Neural crest cell (in vitro differentiated cells): ENCODE measurements around the gene CYB5B. TPM values are rescaled to one million over a fixed set of nuclear protein-coding genes. Genes with fewer than 3 reads are reported as not detected.

ENCODE experiments used
- DNase-seq: peaks from one replicate; pipeline ENCODE4 v3.0.0; 2021; ENCODE audit warnings: low read depth, mixed read lengths, low spot score
- H3K27ac Mint-ChIP-seq: one replicate; pipeline ENCODE4 v1.8.0; 2021; ENCODE audit warnings: mild to moderate bottlenecking, mixed read lengths; ENCODE audit not compliant: unreplicated experiment
- H3K27me3 Mint-ChIP-seq: 2 replicates; pipeline ENCODE4 v1.8.0; 2021; ENCODE audit warnings: low read depth, mild to moderate bottlenecking, mixed read lengths
- H3K36me3 Mint-ChIP-seq: 2 replicates; pipeline ENCODE4 v1.8.0; 2021; ENCODE audit warnings: low read depth, mild to moderate bottlenecking, mixed read lengths
- H3K4me1 Mint-ChIP-seq: 2 replicates; pipeline ENCODE4 v1.8.0; 2021; ENCODE audit warnings: mixed read lengths
- H3K4me3 Mint-ChIP-seq: one replicate; pipeline ENCODE4 v1.8.0; 2021; ENCODE audit warnings: mild to moderate bottlenecking, mixed read lengths
- H3K9me3 Mint-ChIP-seq: 2 replicates; pipeline ENCODE4 v1.8.0; 2021; ENCODE audit warnings: mixed read lengths
- CTCF ChIP-seq: fragments of 200-600 bp; sonication (generic); conservative IDR thresholded peaks from 2 replicates; pipeline ENCODE4 v1.5.0; 2021; ENCODE audit warnings: antibody characterized with exemption, mild to moderate bottlenecking
- total RNA-seq: library from RNA; stranded (reverse); gene quantifications from 2 replicates; pipeline ENCODE4 v1.2.1, GENCODE V29; 2021

The CYB5B gene
- total RNA-seq, 1 donor from 2014 or later, result 209 TPM

- Mint-ChIP-seq H3K36me3 (no peaks in the 10 kb centered on the region), H3K9me3 (no peaks in the 10 kb centered on the region), H3K4me3 (no peak overlapping the region), H3K4me1 (no peaks in the 10 kb centered on the region), H3K27ac (no peak overlapping the region), H3K27me3 (no peaks in the 10 kb centered on the region)
- no peak for DNase-seq
- no peak for TF ChIP-seq CTCF
Measured at GRCh38 chr16:69508033-69508755, 83.8 kb downstream of the CYB5B start.

- no peak overlapping the region for H3K4me3 Mint-ChIP-seq
- no peaks in the 10 kb centered on the region for H3K9me3 Mint-ChIP-seq
Measured at GRCh38 chr16:69509125-69509524, 84.7 kb downstream of the CYB5B start.

GRCh38 chr16:69511651-69512050, 87.2 kb downstream of the CYB5B start:
- no peaks in the 10 kb centered on the region for H3K4me1 Mint-ChIP-seq
- H3K4me3 Mint-ChIP-seq, result no peak overlapping the region
- no peak for TF ChIP-seq CTCF
- DNase-seq, result no peak
- no peaks in the 10 kb centered on the region for H3K36me3 Mint-ChIP-seq
- H3K27ac Mint-ChIP-seq, result no peak overlapping the region
- H3K27me3 Mint-ChIP-seq, result no peaks in the 10 kb centered on the region
- peaks cover 3% of the 10 kb centered on the region for H3K9me3 Mint-ChIP-seq

More at GRCh38 chr16:69509125-69509524, 84.7 kb downstream of the CYB5B start:
- DNase-seq, result no peak
- no peak overlapping the region for H3K27ac Mint-ChIP-seq
- TF ChIP-seq CTCF, result no peak
- no peaks in the 10 kb centered on the region for H3K4me1 Mint-ChIP-seq
- no peaks in the 10 kb centered on the region for H3K36me3 Mint-ChIP-seq
- H3K27me3 Mint-ChIP-seq, result no peaks in the 10 kb centered on the region

GRCh38 chr16:69513180-69513966, 89.0 kb downstream of the CYB5B start:
- no peak for DNase-seq
- H3K27me3 Mint-ChIP-seq, result no peaks in the 10 kb centered on the region
- peaks cover 3% of the 10 kb centered on the region for H3K9me3 Mint-ChIP-seq
- H3K4me1 Mint-ChIP-seq, result no peaks in the 10 kb centered on the region
- H3K4me3 Mint-ChIP-seq, result no peak overlapping the region
- TF ChIP-seq CTCF, result no peak
- no peaks in the 10 kb centered on the region for H3K36me3 Mint-ChIP-seq
- peak overlapping the region; percentile 5 for H3K27ac Mint-ChIP-seq

- no peak for TF ChIP-seq CTCF
Measured at GRCh38 chr16:69514356-69514755, 89.9 kb downstream of the CYB5B start.

More at GRCh38 chr16:69514356-69514755, 89.9 kb downstream of the CYB5B start:
- H3K4me1 Mint-ChIP-seq, result no peaks in the 10 kb centered on the region
- H3K27me3 Mint-ChIP-seq, result no peaks in the 10 kb centered on the region
- H3K36me3 Mint-ChIP-seq, result no peaks in the 10 kb centered on the region
- H3K27ac Mint-ChIP-seq, result no peak overlapping the region
- H3K4me3 Mint-ChIP-seq, result no peak overlapping the region
- H3K9me3 Mint-ChIP-seq, result peaks cover 3% of the 10 kb centered on the region
- DNase-seq, result no peak

Other genes starting within 250 kb of the CYB5B start
- gene SNTB2, start 237.5 kb upstream of the CYB5B start, total RNA-seq, result 28.9 and 31.5 TPM in 2 replicates
- gene VPS4A, start 113.3 kb upstream of the CYB5B start, total RNA-seq, result 35.3 and 36.5 TPM in 2 replicates
- gene PDF, start 94.0 kb upstream of the CYB5B start, total RNA-seq, result 19.4 and 20.1 TPM in 2 replicates
- 64.2 and 67.6 TPM in 2 replicates for gene COG8, start 85.1 kb upstream of the CYB5B start, total RNA-seq
- gene NIP7, start 84.8 kb upstream of the CYB5B start, total RNA-seq, result 42.0 and 42.3 TPM in 2 replicates
- 0.56 and 0.82 TPM in 2 replicates for gene TMED6, start 72.8 kb upstream of the CYB5B start, total RNA-seq
- gene TERF2, start 38.6 kb upstream of the CYB5B start, total RNA-seq, result 47.1 and 52.1 TPM in 2 replicates
- gene NFAT5, start 141.3 kb downstream of the CYB5B start, total RNA-seq, result 25.6 and 28.8 TPM in 2 replicates